GM10248 (cell line): ENCODE results near the gene ADAMTS8.

Source experiments
- CTCF ChIA-PET: fragments of 300-600 bp; sonication (Branson Sonifier 250); formaldehyde crosslinking; extraction: SDS; loops from one replicate; lab custom pipeline; 2021; ENCODE audit warnings: antibody characterized with exemption; lab: Yijun Ruan, JAX
- POLR2A ChIA-PET: fragments of 350-650 bp; sonication (Branson Sonifier 250); formaldehyde crosslinking; extraction: SDS; loops from one replicate; lab custom pipeline; 2020; ENCODE audit warnings: antibody characterized with exemption; lab: Yijun Ruan, JAX
- DNase-seq: peaks from one replicate; pipeline ENCODE4 v3.0.0; 2012; ENCODE audit errors: extremely low spot score
- CTCF ChIP-seq: IDR thresholded peaks from 2 replicates; pipeline ENCODE4 v1.5.1; 2012; ENCODE audit warnings: mild to moderate bottlenecking, low read depth; ENCODE audit errors: extremely low read depth, missing control alignments, control extremely low read depth

Gene ADAMTS8

DNA sequence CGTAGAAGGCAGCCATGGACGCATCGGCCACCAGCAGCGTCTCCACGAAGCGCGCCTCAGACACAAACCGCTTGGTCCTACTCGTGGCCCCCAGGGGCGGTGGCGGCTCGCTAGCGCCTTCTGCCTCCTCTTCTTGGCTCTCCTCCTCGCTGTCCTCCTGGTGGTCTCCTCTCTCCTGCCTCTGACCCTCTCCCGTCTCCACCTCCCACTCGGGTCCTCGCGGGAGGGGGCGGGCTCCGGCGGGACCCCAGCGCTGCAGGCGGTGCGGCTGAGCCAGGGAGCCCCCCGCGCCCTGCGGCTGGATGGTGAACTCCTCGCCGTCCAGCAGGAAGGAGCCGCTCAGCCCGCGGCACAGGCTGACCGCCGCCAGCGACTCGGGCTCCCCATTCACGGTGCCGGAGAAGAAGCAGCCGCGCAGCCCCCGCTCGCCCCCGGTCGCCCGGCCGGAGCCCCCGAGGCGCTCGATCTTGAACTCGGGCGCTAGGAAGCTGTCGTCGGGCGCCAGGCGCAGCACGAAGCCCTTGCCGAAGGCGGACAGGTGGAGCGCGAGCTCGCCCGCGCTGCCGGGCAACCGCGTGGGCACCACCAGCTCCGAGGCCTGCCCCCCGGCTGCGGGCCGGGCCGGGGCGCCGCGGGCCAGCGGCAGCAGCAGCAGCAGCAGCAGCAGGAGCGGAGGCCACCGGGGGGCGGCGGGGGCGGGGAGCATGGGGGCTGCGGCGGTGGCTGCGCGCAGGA is 661 bp downstream of the ADAMTS8 start:
- DNase-seq = no peak
- ChIA-PET CTCF (interaction anchor here (18.4 kb wide), 1 partner anchor 437 kb away, joined by 447 read pairs; no protein-coding TSS in a partner anchor), POLR2A (no interaction called here)
- TF ChIP-seq CTCF = no peak

DNA sequence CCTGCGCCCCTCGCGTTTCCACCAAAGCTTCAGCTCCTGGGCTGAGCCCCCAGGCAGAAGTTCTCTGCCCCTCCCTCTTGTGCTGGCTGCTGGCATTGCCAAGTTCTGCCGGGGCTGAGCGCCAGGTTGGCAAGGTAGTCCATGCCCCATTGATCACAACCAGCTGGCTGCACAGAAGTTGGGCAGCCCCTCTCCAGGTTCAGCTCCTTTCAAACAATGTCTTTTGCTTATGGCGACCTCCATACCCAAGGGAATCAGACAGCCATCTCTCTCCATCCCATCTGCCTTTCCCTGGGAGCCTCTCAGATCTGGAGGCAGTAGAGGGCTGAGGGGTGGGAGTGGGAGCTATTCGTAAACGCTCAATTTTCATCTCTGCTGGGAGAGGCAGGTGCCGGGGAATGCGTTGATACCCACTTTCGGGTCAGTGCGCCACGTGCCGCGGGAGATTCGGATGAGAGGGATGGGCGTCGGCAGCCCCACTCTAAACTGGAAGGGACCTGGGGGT is 1.5 kb downstream of the ADAMTS8 start:
- ChIA-PET CTCF (interaction anchor here (0.8 to 1.6 kb wide), 5 partner anchors 10 to 437 kb away, joined by 3 to 6 read pairs (median 3); no protein-coding TSS in a partner anchor), POLR2A (no interaction called here)
- no peak for DNase-seq
- TF ChIP-seq CTCF = no peak

GRCh38 chr11:130426223-130426836 is 2.1 kb downstream of the ADAMTS8 start:
- POLR2A ChIA-PET = no interaction called here
- no peak for TF ChIP-seq CTCF
- DNase-seq = no peak
- CTCF ChIA-PET = interaction anchor here (0.8 to 1.6 kb wide), 5 partner anchors 10 to 438 kb away, joined by 3 to 6 read pairs (median 3); no protein-coding TSS in a partner anchor

GRCh38 chr11:130425156-130425555 is 3.3 kb downstream of the ADAMTS8 start:
- TF ChIP-seq CTCF = no peak
- DNase-seq = no peak
- CTCF ChIA-PET = interaction anchor here (1.4 to 1.9 kb wide), 3 partner anchors 10 to 439 kb away, joined by 3 to 6 read pairs (median 4); no protein-coding TSS in a partner anchor
- POLR2A ChIA-PET = no interaction called here

GRCh38 chr11:130424613-130425140 is 3.7 kb downstream of the ADAMTS8 start:
- DNase-seq = no peak
- ChIA-PET POLR2A (no interaction called here), CTCF (interaction anchor here (1.4 to 1.9 kb wide), 2 partner anchors 10 to 437 kb away, joined by 4 to 6 read pairs; no protein-coding TSS in a partner anchor)
- no peak for TF ChIP-seq CTCF

DNA sequence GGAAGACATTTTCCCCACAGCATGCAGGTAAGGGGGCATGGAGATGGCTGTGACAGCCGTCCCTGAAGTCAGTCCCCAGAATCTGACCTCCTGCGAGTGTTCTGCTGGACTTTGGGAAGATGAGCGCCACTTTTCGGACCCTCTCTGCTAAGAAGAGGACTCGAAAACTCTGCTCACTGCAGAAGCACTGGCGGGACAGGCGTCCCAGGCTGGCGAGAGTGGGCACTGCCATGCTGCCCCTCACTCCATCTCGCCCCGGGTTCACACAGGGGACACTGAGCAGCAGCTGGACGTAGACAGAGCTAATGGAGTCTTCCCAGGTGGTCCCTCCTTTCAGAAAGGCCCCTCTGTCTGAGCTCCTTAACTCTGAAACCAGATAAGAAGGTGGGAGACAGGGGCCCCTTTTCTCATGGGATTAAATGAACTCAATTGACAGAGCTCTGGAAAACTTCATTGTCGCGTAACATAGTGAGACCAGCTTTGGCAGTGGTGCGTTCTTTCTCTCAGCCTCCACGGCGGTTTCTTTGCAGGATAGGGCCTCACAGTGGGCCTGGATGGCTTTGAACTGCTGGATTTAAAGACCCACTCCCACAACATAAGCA is 4.8 kb downstream of the ADAMTS8 start:
- POLR2A ChIA-PET = no interaction called here
- no peak for TF ChIP-seq CTCF
- DNase-seq = no peak
- CTCF ChIA-PET = no interaction called here
